ENCODE data around the gene KLK15.

- TF ChIP-seq HDGF (IDR thresholded peaks at IDR 0.05; ENCODE audit: borderline replicate concordance): no peak
- no peak for TF ChIP-seq ELF4 (IDR thresholded peaks at IDR 0.05)
- no peak for TF ChIP-seq CTBP1 (IDR thresholded peaks at IDR 0.05; ENCODE audit: borderline replicate concordance)
- TF ChIP-seq TARDBP (IDR thresholded peaks at IDR 0.05): no peak
- TF ChIP-seq, protein P1, sequence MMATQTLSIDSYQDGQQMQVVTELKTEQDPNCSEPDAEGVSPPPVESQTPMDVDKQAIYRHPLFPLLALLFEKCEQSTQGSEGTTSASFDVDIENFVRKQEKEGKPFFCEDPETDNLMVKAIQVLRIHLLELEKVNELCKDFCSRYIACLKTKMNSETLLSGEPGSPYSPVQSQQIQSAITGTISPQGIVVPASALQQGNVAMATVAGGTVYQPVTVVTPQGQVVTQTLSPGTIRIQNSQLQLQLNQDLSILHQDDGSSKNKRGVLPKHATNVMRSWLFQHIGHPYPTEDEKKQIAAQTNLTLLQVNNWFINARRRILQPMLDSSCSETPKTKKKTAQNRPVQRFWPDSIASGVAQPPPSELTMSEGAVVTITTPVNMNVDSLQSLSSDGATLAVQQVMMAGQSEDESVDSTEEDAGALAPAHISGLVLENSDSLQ (IDR thresholded peaks at IDR 0.05): no peak
- TF ChIP-seq SUZ12 (IDR thresholded peaks at IDR 0.05): no peak
- TF ChIP-seq SP1 (IDR thresholded peaks at IDR 0.05): no peak
- no peak for TF ChIP-seq FOXA1 (IDR thresholded peaks at IDR 0.05)
- TF ChIP-seq FOXK2 (IDR thresholded peaks at IDR 0.05): no peak
- no peak for TF ChIP-seq ZNF384 (IDR thresholded peaks at IDR 0.05)
These were observed 48.0 kb downstream of the KLK15 start for GRCh38 chr19:50785329-50785728.

Measured in HEK293T (cell line).